NCI-H345 treated with DMSO at 0.1 percent for 48 hours (cell line): ENCODE results near the gene LRRC4B.

Source experiments
- DNase-seq: peaks from one replicate; lab custom pipeline; 2025; ENCODE audit not compliant: unreplicated experiment; lab: John Stamatoyannopoulos, UW

LRRC4B gene

DNA sequence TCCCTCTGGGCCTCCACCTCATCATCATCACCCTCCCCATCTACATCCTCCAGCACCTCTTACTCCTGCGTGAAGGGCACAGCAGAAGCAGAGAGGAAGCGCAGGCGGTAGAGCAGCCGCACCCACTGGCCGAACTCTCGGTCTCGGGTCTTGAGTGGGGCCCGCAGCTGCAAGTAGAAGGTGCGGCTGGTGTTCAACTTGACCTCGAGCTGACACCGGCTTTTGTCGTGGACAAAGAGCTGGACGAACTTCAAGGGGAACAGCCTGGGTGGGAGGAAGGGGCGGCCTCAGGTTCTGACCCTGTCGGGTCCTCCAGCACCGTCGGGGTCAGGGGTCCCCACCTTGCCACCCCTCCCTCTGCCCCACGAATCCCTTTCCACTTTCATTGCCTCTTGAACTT, 100.7 kb downstream of the LRRC4B start:
- DNase-seq, result no peak
